Stimulated activated memory B cell treated with anti-CD40 and anti-IgM and Interleukin-4, amounts not matched to agents 10 μg/mL and 1 μg/mL and 100 μg/mL, for 72 hours (primary cell): ENCODE results near the gene ARPC5L.

Experiments
- ATAC-seq: fragments of 150-1000 bp; cut with Tn5 transposase; 2 replicates; pipeline ENCODE4 v1.10.0; 2021
- H3K27ac Mint-ChIP-seq: one replicate; pipeline ENCODE4 v1.8.0; 2022; ENCODE audit warnings: mild to moderate bottlenecking, mixed read lengths
- H3K27me3 Mint-ChIP-seq: one replicate; pipeline ENCODE4 v1.8.0; 2022; ENCODE audit warnings: mixed read lengths
- H3K36me3 Mint-ChIP-seq: one replicate; pipeline ENCODE4 v1.8.0; 2022; ENCODE audit warnings: mixed read lengths
- H3K4me1 Mint-ChIP-seq: one replicate; pipeline ENCODE4 v1.8.0; 2022; ENCODE audit warnings: mixed read lengths
- H3K4me3 Mint-ChIP-seq: one replicate; pipeline ENCODE4 v1.8.0; 2022; ENCODE audit warnings: mild to moderate bottlenecking, moderate library complexity, mixed read lengths
- H3K9me3 Mint-ChIP-seq: one replicate; pipeline ENCODE4 v1.8.0; 2022; ENCODE audit warnings: mixed read lengths

Gene ARPC5L

GRCh38 chr9:124871156-124871561 is 9.2 kb downstream of the ARPC5L start:
- peaks cover 54% of the 10 kb centered on the region for H3K4me1 Mint-ChIP-seq
- H3K4me3 Mint-ChIP-seq, result peak overlapping the region; percentile 94
- H3K27ac Mint-ChIP-seq, result peak overlapping the region; percentile 98
- peaks cover 43% of the 10 kb centered on the region for H3K36me3 Mint-ChIP-seq
- no peaks in the 10 kb centered on the region for H3K9me3 Mint-ChIP-seq
- ATAC-seq, result no peak
- no peaks in the 10 kb centered on the region for H3K27me3 Mint-ChIP-seq

DNA sequence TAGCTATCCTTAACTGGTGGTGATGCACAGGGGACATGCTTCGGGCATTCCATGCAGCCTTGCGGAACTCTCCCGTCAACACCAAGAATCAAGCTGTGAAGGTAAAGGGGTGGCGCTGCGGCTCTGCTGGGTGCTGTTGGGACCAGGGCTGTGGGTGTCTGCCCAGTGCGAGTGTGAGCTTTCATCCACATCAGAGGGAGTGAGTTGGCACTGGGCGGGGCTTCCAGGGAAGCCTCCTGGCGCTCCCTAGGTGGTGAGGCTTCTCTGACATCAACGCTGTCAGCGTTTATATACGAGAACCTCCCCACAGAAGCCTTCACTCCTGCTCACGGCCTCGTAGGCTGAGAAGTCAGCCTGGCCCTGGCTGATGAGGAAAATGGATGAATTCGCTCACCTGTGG is 11.7 kb downstream of the ARPC5L start:
- H3K36me3 Mint-ChIP-seq, result peaks cover 63% of the 10 kb centered on the region

GRCh38 chr9:124875501-124875900 is 13.6 kb downstream of the ARPC5L start:
- H3K36me3 Mint-ChIP-seq, result peaks cover 64% of the 10 kb centered on the region
- H3K9me3 Mint-ChIP-seq, result no peaks in the 10 kb centered on the region
- H3K27ac Mint-ChIP-seq, result peak overlapping the region; percentile 98
- no peaks in the 10 kb centered on the region for H3K27me3 Mint-ChIP-seq
- no peak overlapping the region for H3K4me3 Mint-ChIP-seq
- ATAC-seq, result no peak
- peaks cover 61% of the 10 kb centered on the region for H3K4me1 Mint-ChIP-seq

More for the DNA sequence above, 11.7 kb downstream of the ARPC5L start:
- Mint-ChIP-seq H3K9me3 (no peaks in the 10 kb centered on the region), H3K4me3 (peak overlapping the region; percentile 94), H3K27me3 (no peaks in the 10 kb centered on the region), H3K27ac (peak overlapping the region; percentile 98), H3K4me1 (peaks cover 54% of the 10 kb centered on the region)
- ATAC-seq, result no peak

DNA sequence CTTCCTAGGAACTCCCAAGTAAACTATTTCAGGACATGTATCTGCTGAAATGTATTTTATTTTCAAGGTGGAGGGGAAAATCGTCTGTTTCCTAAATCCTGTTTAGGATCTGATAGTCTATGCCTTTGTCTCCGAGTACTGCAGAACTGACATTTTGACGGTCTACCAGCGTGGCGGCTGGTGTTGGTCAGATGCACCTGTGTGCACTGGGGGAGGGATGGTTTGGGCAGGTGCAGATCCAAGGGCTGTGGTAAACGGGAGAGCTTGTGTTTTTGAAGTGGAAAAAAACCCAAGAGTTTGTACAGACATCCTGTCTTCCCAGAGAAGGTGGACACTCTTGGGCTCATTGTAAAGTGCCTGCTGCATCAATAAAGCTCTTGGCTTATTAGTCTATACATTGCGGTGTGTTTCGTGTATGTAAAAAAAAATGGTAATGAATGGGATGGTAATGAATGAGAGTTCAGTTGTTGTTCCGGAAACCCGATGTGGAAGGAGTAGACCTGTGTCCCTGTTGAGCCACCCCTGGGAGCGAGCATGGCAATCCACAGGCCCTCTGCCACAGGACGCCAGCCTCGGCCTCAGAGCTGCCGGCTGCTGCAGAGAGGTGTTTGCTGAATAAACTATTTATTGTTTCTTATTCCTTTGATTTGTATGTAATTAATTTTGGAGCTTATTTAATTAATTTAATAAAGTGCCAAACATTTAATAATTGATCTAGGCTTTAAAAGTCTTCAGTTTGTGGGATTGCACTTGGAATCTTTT is 15.3 kb downstream of the ARPC5L start:
- Mint-ChIP-seq H3K36me3 (peaks cover 56% of the 10 kb centered on the region), H3K4me3 (no peak overlapping the region), H3K4me1 (peaks cover 51% of the 10 kb centered on the region), H3K27ac (no peak overlapping the region), H3K9me3 (no peaks in the 10 kb centered on the region), H3K27me3 (no peaks in the 10 kb centered on the region)
- ATAC-seq, result no peak

DNA sequence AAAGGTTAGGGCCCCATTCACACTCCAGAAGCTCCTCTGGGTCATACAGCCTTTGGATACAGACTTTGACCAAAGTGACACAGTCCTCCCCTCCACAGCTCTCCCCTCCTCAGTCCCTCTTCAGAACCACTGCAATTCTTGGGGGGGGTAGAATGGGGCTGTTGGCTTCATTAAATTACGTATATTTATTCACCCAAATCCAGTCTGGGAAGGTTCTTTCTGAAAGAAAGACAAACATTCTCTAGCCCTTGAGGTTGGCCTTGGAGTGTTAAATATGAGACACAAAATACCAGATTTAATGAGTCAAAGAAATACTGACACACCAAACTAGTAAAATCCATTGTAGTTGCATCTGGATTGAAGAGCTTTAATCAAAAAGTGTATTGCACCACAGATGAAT is 16.1 kb downstream of the ARPC5L start:
- no peak overlapping the region for H3K4me3 Mint-ChIP-seq
- peaks cover 50% of the 10 kb centered on the region for H3K36me3 Mint-ChIP-seq
- ATAC-seq, result no peak
- no peaks in the 10 kb centered on the region for H3K27me3 Mint-ChIP-seq
- H3K27ac Mint-ChIP-seq, result peak overlapping the region; percentile 61
- H3K4me1 Mint-ChIP-seq, result peaks cover 43% of the 10 kb centered on the region
- no peaks in the 10 kb centered on the region for H3K9me3 Mint-ChIP-seq

DNA sequence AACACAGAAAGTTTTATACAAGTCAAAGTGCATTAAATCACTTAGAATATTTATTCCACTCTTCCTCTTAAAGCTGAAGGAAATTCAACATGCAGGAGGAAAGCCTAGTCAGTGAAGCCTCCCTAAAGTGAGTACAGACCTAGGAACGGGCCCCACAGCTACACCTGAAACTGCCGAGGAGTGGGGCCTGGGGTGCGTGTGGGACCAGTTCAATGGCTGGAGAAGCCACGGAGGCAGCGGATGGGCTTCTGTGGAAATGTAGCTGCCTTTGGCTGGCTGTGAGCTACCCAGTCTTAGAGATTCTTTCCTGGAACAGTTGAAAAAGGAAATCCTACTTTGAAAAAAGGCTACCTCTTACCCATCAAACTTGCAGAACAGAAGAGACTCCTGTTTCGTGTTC is 16.6 kb downstream of the ARPC5L start:
- H3K27ac Mint-ChIP-seq, result peak overlapping the region; percentile 61
- H3K4me3 Mint-ChIP-seq, result no peak overlapping the region
- H3K27me3 Mint-ChIP-seq, result no peaks in the 10 kb centered on the region
- H3K36me3 Mint-ChIP-seq, result peaks cover 46% of the 10 kb centered on the region
- H3K4me1 Mint-ChIP-seq, result peaks cover 38% of the 10 kb centered on the region
- no peak for ATAC-seq
- H3K9me3 Mint-ChIP-seq, result no peaks in the 10 kb centered on the region

DNA sequence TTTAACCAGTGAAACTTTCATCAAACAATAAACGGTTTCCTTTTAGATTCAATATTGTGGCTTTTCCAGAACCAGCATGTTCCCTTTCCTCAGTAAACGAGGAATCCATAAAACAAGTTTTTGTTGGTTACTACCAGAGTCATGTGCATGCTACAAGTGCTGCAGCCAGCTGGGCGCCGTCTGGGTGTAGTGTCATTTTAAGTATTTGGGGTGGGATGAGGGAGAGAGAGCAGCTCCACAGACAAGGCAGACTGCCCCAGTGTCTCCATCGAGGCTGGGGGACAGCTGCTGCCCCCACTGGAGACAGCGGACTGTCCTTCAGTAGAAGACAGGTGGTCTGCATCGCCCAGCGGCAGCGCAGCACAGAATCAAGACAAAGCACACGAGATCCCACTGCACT is 17.3 kb downstream of the ARPC5L start:
- Mint-ChIP-seq H3K27me3 (no peaks in the 10 kb centered on the region), H3K9me3 (no peaks in the 10 kb centered on the region), H3K36me3 (peaks cover 46% of the 10 kb centered on the region), H3K4me3 (no peak overlapping the region), H3K4me1 (peaks cover 32% of the 10 kb centered on the region), H3K27ac (peak overlapping the region; percentile 61)
- ATAC-seq, result no peak

DNA sequence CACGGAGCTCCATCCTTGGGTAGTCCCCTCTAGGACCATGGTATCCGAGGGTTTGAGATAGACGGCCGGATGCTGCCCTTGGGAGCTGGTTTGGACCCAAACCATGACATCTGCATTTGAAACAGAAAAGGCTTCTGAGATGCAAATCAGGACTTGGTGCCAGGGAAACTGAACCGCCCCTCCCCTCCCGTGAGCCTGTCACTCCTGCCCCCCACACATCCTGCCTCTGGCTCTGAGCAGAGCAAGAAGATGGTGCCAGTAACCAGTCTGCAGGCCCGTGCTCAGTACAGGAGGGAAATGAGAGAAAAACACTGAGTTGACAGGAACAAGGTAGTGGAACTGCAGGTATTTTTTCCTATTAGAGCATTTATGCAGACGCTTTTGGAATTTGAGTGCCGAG is 18.6 kb downstream of the ARPC5L start:
- peak overlapping the region; percentile 61 for H3K27ac Mint-ChIP-seq
- H3K9me3 Mint-ChIP-seq, result no peaks in the 10 kb centered on the region
- no peak overlapping the region for H3K4me3 Mint-ChIP-seq
- H3K4me1 Mint-ChIP-seq, result peaks cover 21% of the 10 kb centered on the region
- no peaks in the 10 kb centered on the region for H3K27me3 Mint-ChIP-seq
- peaks cover 45% of the 10 kb centered on the region for H3K36me3 Mint-ChIP-seq
- ATAC-seq, result peak; percentile 34

DNA sequence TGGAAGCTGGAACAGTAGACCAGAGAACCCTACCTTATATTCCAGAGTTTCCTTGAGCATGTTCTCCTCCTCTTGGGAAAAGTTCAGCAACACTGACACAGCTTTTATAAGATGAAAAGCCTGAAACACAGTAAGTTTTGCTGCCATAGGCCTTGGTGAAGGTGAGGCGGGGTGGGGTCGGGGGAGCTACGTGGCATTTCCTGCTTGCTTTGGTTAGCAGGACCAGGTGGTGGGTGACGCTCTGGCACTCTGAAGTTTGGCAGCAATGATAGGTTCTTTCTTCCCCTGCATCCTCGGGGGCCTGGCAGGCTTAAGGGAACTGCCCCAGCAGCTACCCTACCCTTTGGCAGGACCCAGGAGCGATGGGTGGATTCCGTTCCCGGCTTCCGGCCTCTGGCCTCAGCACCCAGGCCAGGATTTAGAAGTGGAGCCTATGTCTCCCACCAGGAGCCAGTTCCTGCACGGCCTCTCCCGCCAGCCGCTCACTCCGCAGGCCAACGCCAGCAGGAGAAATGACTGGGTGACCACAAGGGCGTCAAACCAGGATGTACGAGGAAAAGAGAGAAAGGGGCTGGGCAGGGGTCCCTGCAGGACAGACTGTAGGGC is 19.3 kb downstream of the ARPC5L start:
- H3K4me1 Mint-ChIP-seq, result peaks cover 21% of the 10 kb centered on the region
- no peak overlapping the region for H3K27ac Mint-ChIP-seq
- no peaks in the 10 kb centered on the region for H3K9me3 Mint-ChIP-seq
- H3K27me3 Mint-ChIP-seq, result no peaks in the 10 kb centered on the region
- no peak for ATAC-seq
- H3K4me3 Mint-ChIP-seq, result no peak overlapping the region
- peaks cover 51% of the 10 kb centered on the region for H3K36me3 Mint-ChIP-seq

DNA sequence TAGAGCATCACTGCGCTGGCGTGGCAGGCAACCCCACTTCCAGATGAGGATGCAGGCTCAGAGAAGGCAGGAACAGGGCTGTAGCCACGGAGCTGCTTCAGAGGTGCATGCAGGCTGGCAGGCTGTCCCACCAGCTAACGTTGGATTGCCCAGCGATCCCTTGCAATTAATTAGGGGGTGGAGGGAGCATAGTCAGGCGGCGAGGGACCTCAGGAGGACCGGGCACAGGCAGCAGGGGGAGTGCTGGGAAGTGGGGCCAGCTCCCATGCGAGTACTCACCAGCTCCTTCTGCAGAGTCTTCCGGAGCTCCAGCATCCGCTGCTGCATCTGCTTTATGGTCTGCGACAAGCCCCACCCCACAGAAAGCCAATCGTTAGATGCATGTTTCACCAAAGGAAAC is 20.3 kb downstream of the ARPC5L start:
- H3K9me3 Mint-ChIP-seq, result no peaks in the 10 kb centered on the region
- peaks cover 31% of the 10 kb centered on the region for H3K4me1 Mint-ChIP-seq
- no peaks in the 10 kb centered on the region for H3K27me3 Mint-ChIP-seq
- no peak overlapping the region for H3K4me3 Mint-ChIP-seq
- no peak overlapping the region for H3K27ac Mint-ChIP-seq
- H3K36me3 Mint-ChIP-seq, result peaks cover 55% of the 10 kb centered on the region
- ATAC-seq, result no peak

- no peak for ATAC-seq
These were observed 22.4 kb downstream of the ARPC5L start for GRCh38 chr9:124884376-124884775.

GRCh38 chr9:124885551-124885950 is 23.6 kb downstream of the ARPC5L start:
- H3K4me1 Mint-ChIP-seq, result peaks cover 19% of the 10 kb centered on the region
- no peak for ATAC-seq
- H3K27me3 Mint-ChIP-seq, result no peaks in the 10 kb centered on the region
- peaks cover 61% of the 10 kb centered on the region for H3K36me3 Mint-ChIP-seq
- H3K4me3 Mint-ChIP-seq, result no peak overlapping the region
- peak overlapping the region; percentile 17 for H3K27ac Mint-ChIP-seq
- no peaks in the 10 kb centered on the region for H3K9me3 Mint-ChIP-seq

More at GRCh38 chr9:124884376-124884775, 22.4 kb downstream of the ARPC5L start:
- Mint-ChIP-seq H3K27ac (no peak overlapping the region), H3K4me1 (peaks cover 28% of the 10 kb centered on the region), H3K4me3 (no peak overlapping the region), H3K9me3 (no peaks in the 10 kb centered on the region), H3K36me3 (peaks cover 51% of the 10 kb centered on the region), H3K27me3 (no peaks in the 10 kb centered on the region)

DNA sequence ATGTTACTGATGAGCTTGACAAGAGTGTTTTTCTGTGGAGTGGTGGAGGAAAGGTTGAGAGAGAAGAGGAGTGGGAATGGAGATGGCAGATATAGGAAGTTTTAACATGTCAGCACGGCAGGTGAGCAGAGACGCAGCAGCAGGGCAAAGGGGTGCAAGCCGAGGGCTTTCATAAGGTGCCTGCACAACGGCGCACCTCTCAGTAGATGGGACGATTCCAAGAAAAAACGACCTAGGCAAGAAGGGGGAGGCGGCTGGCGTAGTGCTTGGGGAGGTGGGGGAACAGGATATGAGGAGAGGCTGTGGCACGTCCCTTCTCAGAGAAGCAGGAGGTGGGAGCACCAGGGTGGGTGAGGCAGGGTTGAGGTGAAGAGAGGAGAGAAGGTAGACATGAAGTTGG is 24.5 kb downstream of the ARPC5L start:
- Mint-ChIP-seq H3K4me3 (no peak overlapping the region), H3K27me3 (no peaks in the 10 kb centered on the region), H3K4me1 (peaks cover 18% of the 10 kb centered on the region), H3K36me3 (peaks cover 66% of the 10 kb centered on the region), H3K27ac (peak overlapping the region; percentile 17), H3K9me3 (no peaks in the 10 kb centered on the region)
- ATAC-seq, result no peak

- ATAC-seq, result peak; percentile 36
- H3K9me3 Mint-ChIP-seq, result no peaks in the 10 kb centered on the region
- H3K4me1 Mint-ChIP-seq, result peaks cover 13% of the 10 kb centered on the region
- H3K4me3 Mint-ChIP-seq, result no peak overlapping the region
- no peaks in the 10 kb centered on the region for H3K27me3 Mint-ChIP-seq
- peak overlapping the region; percentile 17 for H3K27ac Mint-ChIP-seq
- peaks cover 62% of the 10 kb centered on the region for H3K36me3 Mint-ChIP-seq
These were observed 25.0 kb downstream of the ARPC5L start for GRCh38 chr9:124886866-124887492.

GRCh38 chr9:124887832-124888231 is 25.9 kb downstream of the ARPC5L start:
- Mint-ChIP-seq H3K9me3 (no peaks in the 10 kb centered on the region), H3K27me3 (no peaks in the 10 kb centered on the region), H3K27ac (no peak overlapping the region), H3K4me1 (peaks cover 12% of the 10 kb centered on the region), H3K36me3 (peaks cover 67% of the 10 kb centered on the region), H3K4me3 (no peak overlapping the region)
- ATAC-seq, result no peak

- H3K27ac Mint-ChIP-seq, result no peak overlapping the region
- H3K27me3 Mint-ChIP-seq, result no peaks in the 10 kb centered on the region
- H3K9me3 Mint-ChIP-seq, result no peaks in the 10 kb centered on the region
- H3K4me3 Mint-ChIP-seq, result no peak overlapping the region
- ATAC-seq, result no peak
- H3K4me1 Mint-ChIP-seq, result peaks cover 12% of the 10 kb centered on the region
- H3K36me3 Mint-ChIP-seq, result peaks cover 76% of the 10 kb centered on the region
These were observed 27.1 kb downstream of the ARPC5L start for GRCh38 chr9:124889006-124889405.
